Amygdala (tissue), 56 donors: ENCODE data around the gene CLEC16A.
"Not testable (repeated sequence)": the region's sequence is repeated elsewhere in the genome, so short reads cannot be mapped to it uniquely, and the experiment has no call there.

Source experiments
- DNase-seq, 56 donors: peaks; one replicate each; lab custom pipeline; 2025; lab: John Stamatoyannopoulos, UW

The CLEC16A gene

GRCh38 chr16:10964039-10964890, 19.9 kb downstream of the CLEC16A start:
- peak in 53 of 56 donors; percentile 22 to 85 (median 60) for DNase-seq

GRCh38 chr16:10964891-10965326, 20.5 kb downstream of the CLEC16A start:
- no peak for DNase-seq

- no peak for DNase-seq
These were observed 21.2 kb downstream of the CLEC16A start for GRCh38 chr16:10965440-10966061.

GRCh38 chr16:10966129-10966528, 21.8 kb downstream of the CLEC16A start:
- DNase-seq: no peak

GRCh38 chr16:10966559-10966958, 22.2 kb downstream of the CLEC16A start:
- not testable (repeated sequence) for DNase-seq

- DNase-seq: no peak
These were observed 23.6 kb downstream of the CLEC16A start for GRCh38 chr16:10967986-10968385.

- no peak for DNase-seq
These were observed 24.1 kb downstream of the CLEC16A start for GRCh38 chr16:10968498-10968897.

GRCh38 chr16:10969615-10970014, 25.3 kb downstream of the CLEC16A start:
- DNase-seq: no peak

GRCh38 chr16:10970065-10970464, 25.7 kb downstream of the CLEC16A start:
- DNase-seq: no peak

- DNase-seq: peak in 21 of 56 donors; percentile 3 to 67 (median 13)
These were observed 27.2 kb downstream of the CLEC16A start for GRCh38 chr16:10971560-10971961.

- DNase-seq: no peak
These were observed 27.9 kb downstream of the CLEC16A start for GRCh38 chr16:10972108-10972818.

- no peak for DNase-seq
These were observed 28.6 kb downstream of the CLEC16A start for GRCh38 chr16:10972819-10973464.

- DNase-seq: no peak
These were observed 32.3 kb downstream of the CLEC16A start for GRCh38 chr16:10976634-10977033.

GRCh38 chr16:10978124-10978523, 33.8 kb downstream of the CLEC16A start:
- DNase-seq: no peak

GRCh38 chr16:10978871-10979446, 34.6 kb downstream of the CLEC16A start:
- DNase-seq: peak in 5 of 56 donors; percentile 3 to 28 (median 8)

GRCh38 chr16:10979717-10980601, 35.6 kb downstream of the CLEC16A start:
- DNase-seq: peak in 43 of 56 donors; percentile 3 to 76 (median 37)

- DNase-seq: no peak
These were observed 36.4 kb downstream of the CLEC16A start for GRCh38 chr16:10980813-10981212.

- DNase-seq: peak in 4 of 56 donors; percentile 5 to 14 (median 10)
These were observed 37.4 kb downstream of the CLEC16A start for GRCh38 chr16:10981697-10982216.
